ENCODE measurements around the gene TAS2R39. TPM values are rescaled to one million over a fixed set of nuclear protein-coding genes. Genes with fewer than 3 reads are reported as not detected.
"Not testable (repeated sequence)": the region's sequence is repeated elsewhere in the genome, so short reads cannot be mapped to it uniquely, and the experiment has no call there.

Gene TAS2R39
- total RNA-seq: not detected in 2 replicates

- no peak for TF ChIP-seq CTCF (IDR thresholded peaks at IDR 0.05; ENCODE audit: insufficient read depth, low read depth, low read length)
- H3K4me3 ChIP-seq (ENCODE audit: low read depth, low read length): no peak within 1 kb of the TSS
- DNase-seq (ENCODE audit: low read depth): no peak
These were observed at the start of gene TAS2R39 for GRCh38 chr7:143183024-143183423. Gene TAS2R39, plus strand, starts transcription at chr7:143183419. Its CDS starts 0 bp downstream, at chr7:143183419.

- DNase-seq (ENCODE audit: low read depth): no peak
- H3K4me3 ChIP-seq (ENCODE audit: low read depth, low read length): no peak overlapping the region
- TF ChIP-seq CTCF (IDR thresholded peaks at IDR 0.05; ENCODE audit: insufficient read depth, low read depth, low read length): no peak
These were observed 36.1 kb upstream of the TAS2R39 start for GRCh38 chr7:143147070-143147469.

GRCh38 chr7:143148050-143148449, 35.2 kb upstream of the TAS2R39 start:
- DNase-seq (ENCODE audit: low read depth): no peak
- no peak for TF ChIP-seq CTCF (IDR thresholded peaks at IDR 0.05; ENCODE audit: insufficient read depth, low read depth, low read length)
- no peak overlapping the region for H3K4me3 ChIP-seq (ENCODE audit: low read depth, low read length)

- no peak for TF ChIP-seq CTCF (IDR thresholded peaks at IDR 0.05; ENCODE audit: insufficient read depth, low read depth, low read length)
- no peak overlapping the region for H3K4me3 ChIP-seq (ENCODE audit: low read depth, low read length)
- no peak for DNase-seq (ENCODE audit: low read depth)
These were observed 34.6 kb upstream of the TAS2R39 start for GRCh38 chr7:143148651-143149050.

GRCh38 chr7:143150696-143151095, 32.5 kb upstream of the TAS2R39 start:
- not testable (repeated sequence) for DNase-seq (ENCODE audit: low read depth); H3K4me3 ChIP-seq (ENCODE audit: low read depth, low read length)

- DNase-seq (ENCODE audit: low read depth); H3K4me3 ChIP-seq (ENCODE audit: low read depth, low read length): not testable (repeated sequence)
These were observed 24.6 kb upstream of the TAS2R39 start for GRCh38 chr7:143158617-143159016.

GRCh38 chr7:143171697-143172096, 11.5 kb upstream of the TAS2R39 start:
- TF ChIP-seq CTCF (IDR thresholded peaks at IDR 0.05; ENCODE audit: insufficient read depth, low read depth, low read length): no peak
- no peak for DNase-seq (ENCODE audit: low read depth)
- H3K4me3 ChIP-seq (ENCODE audit: low read depth, low read length): no peak overlapping the region

- no peak for TF ChIP-seq CTCF (IDR thresholded peaks at IDR 0.05; ENCODE audit: insufficient read depth, low read depth, low read length)
- no peak overlapping the region for H3K4me3 ChIP-seq (ENCODE audit: low read depth, low read length)
- no peak for DNase-seq (ENCODE audit: low read depth)
These were observed 10.9 kb upstream of the TAS2R39 start for GRCh38 chr7:143172354-143172753.
